HepG2 (cell line): Measurements from ENCODE around the gene FLG2.

Experiments
- ATF3 ChIP-seq: sonication (generic); formaldehyde crosslinking; IDR thresholded peaks from 2 replicates; pipeline ENCODE4 v1.4.0; 2020; ENCODE audit warnings: missing genetic modification reagents
- ATF6 ChIP-seq: sonication (generic); formaldehyde crosslinking; conservative IDR thresholded peaks from 2 replicates; pipeline ENCODE4 v1.4.0; 2020; ENCODE audit warnings: missing genetic modification reagents
- BCL3 ChIP-seq: sonication (generic); formaldehyde crosslinking; IDR thresholded peaks from 2 replicates; pipeline ENCODE4 v1.5.1; 2020; ENCODE audit warnings: mild to moderate bottlenecking, missing genetic modification reagents, moderate library complexity
- CBX2 ChIP-seq, 2 experiments: fragments of 200-600 bp in 1 of 2; sonication (generic); formaldehyde crosslinking in 1 of 2; IDR thresholded peaks; 2 replicates each; pipeline versions ENCODE4 v1.7.0 to v1.8.1; 2018 to 2022; ENCODE audit warnings: low read depth in 2 of 2, low read length in 1 of 2, mild to moderate bottlenecking in 1 of 2, missing genetic modification reagents in 1 of 2
- HMG20A ChIP-seq: IDR thresholded peaks from 2 replicates; pipeline ENCODE4 v1.6.1; 2016; ENCODE audit warnings: borderline replicate concordance
- IKZF5 ChIP-seq: IDR thresholded peaks from 2 replicates; pipeline ENCODE4 v1.6.1; 2018; ENCODE audit warnings: missing genetic modification reagents, mild to moderate bottlenecking, missing compliant biosample characterization
- JUNB ChIP-seq: sonication (generic); formaldehyde crosslinking; IDR thresholded peaks from 2 replicates; pipeline ENCODE4 v1.8.0; 2022; ENCODE audit warnings: missing genetic modification reagents, mild to moderate bottlenecking, borderline replicate concordance
- PATZ1 ChIP-seq: sonication (generic); formaldehyde crosslinking; IDR thresholded peaks from 2 replicates; pipeline ENCODE4 v1.4.0; 2020; ENCODE audit warnings: missing genetic modification reagents
- POLR2A ChIP-seq, 2 experiments: IDR thresholded peaks; 2 replicates each; pipeline ENCODE4 v1.6.1; 2011; ENCODE audit warnings: low read depth in 2 of 2, low read length in 2 of 2, mild to moderate bottlenecking in 1 of 2, moderate library complexity in 1 of 2; ENCODE audit not compliant: insufficient read depth in 1 of 2
- SIN3A ChIP-seq: IDR thresholded peaks from 2 replicates; pipeline ENCODE4 v1.6.1; 2011; ENCODE audit warnings: low read depth, mild to moderate bottlenecking, control low read depth, low read length, borderline replicate concordance
- ZBTB4 ChIP-seq: sonication (generic); formaldehyde crosslinking; IDR thresholded peaks from 2 replicates; pipeline ENCODE4 v1.4.0; 2020; ENCODE audit warnings: missing genetic modification reagents, mild to moderate bottlenecking, borderline replicate concordance
- ZNF333 ChIP-seq: sonication (generic); formaldehyde crosslinking; IDR thresholded peaks from 2 replicates; pipeline ENCODE4 v1.4.0; 2020; ENCODE audit warnings: mild to moderate bottlenecking, missing genetic modification reagents, borderline replicate concordance

- TF ChIP-seq CBX2 (IDR thresholded peaks at IDR 0.05; ENCODE audit: low read depth, low read length) (no peak), CBX2 (CRISPR knock-in tag; IDR thresholded peaks at IDR 0.05; ENCODE audit: low read depth) (no peak), ZNF333 (CRISPR knock-in tag) (no peak), BCL3 (CRISPR knock-in tag) (no peak), IKZF5 (CRISPR knock-in tag) (no peak), ZBTB4 (CRISPR knock-in tag) (no peak), ATF3 (CRISPR knock-in tag) (no peak), JUNB (no peak), HMG20A (CRISPR knock-in tag) (no peak), POLR2A (IDR thresholded peaks at IDR 0.05; ENCODE audit: insufficient read depth in 1 of 2, low read depth in 2 of 2, low read length in 2 of 2) (no peak), ATF6 (CRISPR knock-in tag) (no peak), PATZ1 (no peak), SIN3A (no peak)
These were observed 10.2 kb downstream of the FLG2 start for GRCh38 chr1:152349611-152350010.
